Osteocyte (in vitro differentiated cells): ENCODE results near the gene DSG2. TPM values are rescaled to one million over a fixed set of nuclear protein-coding genes. Genes with fewer than 3 reads are reported as not detected.
"Not testable (repeated sequence)": the region's sequence is repeated elsewhere in the genome, so short reads cannot be mapped to it uniquely, and the experiment has no call there.

ENCODE experiments used
- DNase-seq: peaks from one replicate; pipeline ENCODE4 v3.0.0; 2021; ENCODE audit warnings: mixed read lengths; ENCODE audit not compliant: unreplicated experiment; ENCODE audit errors: extremely low spot score
- H3K27ac Mint-ChIP-seq: one replicate; pipeline ENCODE4 v1.8.0; 2021; ENCODE audit warnings: mild to moderate bottlenecking, mixed read lengths; ENCODE audit not compliant: unreplicated experiment
- H3K27me3 Mint-ChIP-seq: one replicate; pipeline ENCODE4 v1.8.0; 2021; ENCODE audit warnings: mixed read lengths; ENCODE audit not compliant: unreplicated experiment
- H3K36me3 Mint-ChIP-seq: one replicate; pipeline ENCODE4 v1.8.0; 2021; ENCODE audit warnings: mixed read lengths; ENCODE audit not compliant: unreplicated experiment
- H3K4me1 Mint-ChIP-seq: one replicate; pipeline ENCODE4 v1.8.0; 2021; ENCODE audit warnings: mixed read lengths; ENCODE audit not compliant: unreplicated experiment
- H3K4me3 Mint-ChIP-seq: one replicate; pipeline ENCODE4 v1.8.0; 2021; ENCODE audit warnings: mild to moderate bottlenecking, moderate library complexity, mixed read lengths; ENCODE audit not compliant: unreplicated experiment
- H3K9me3 Mint-ChIP-seq: one replicate; pipeline ENCODE4 v1.8.0; 2021; ENCODE audit warnings: mixed read lengths; ENCODE audit not compliant: unreplicated experiment
- total RNA-seq: library from RNA; stranded (reverse); gene quantifications from 2 replicates; pipeline ENCODE4 v1.2.1, GENCODE V29; 2021
- TF ChIP-seq, protein P1 (sequence below): fragments of 200-600 bp; sonication (generic); IDR thresholded peaks from 2 replicates; pipeline ENCODE4 v1.5.0; 2021; ENCODE audit warnings: antibody characterized with exemption, mild to moderate bottlenecking, moderate library complexity

Gene DSG2
- total RNA-seq, 1 donor from 2014 or later = 16.6 TPM

DNA sequence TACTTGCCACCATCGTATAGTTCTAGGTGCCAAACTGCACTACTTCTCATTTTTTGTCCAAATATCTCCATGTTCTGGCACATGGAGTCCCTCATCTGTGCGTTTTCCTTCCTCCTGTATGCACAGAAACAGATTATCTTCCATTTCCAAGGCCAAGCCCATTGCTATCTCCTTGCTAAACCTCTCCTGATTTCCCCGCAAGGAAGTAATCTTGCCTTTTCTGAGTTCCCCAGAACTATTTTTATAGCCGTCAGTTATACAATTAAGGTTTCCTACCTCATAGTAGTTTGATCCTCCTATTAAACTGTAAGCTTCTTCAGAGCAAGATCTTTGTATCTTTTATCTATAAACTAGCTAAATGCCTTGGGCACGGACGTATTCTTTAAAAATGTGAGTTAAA lies 7.2 kb downstream of the DSG2 start:
- TF ChIP-seq, protein P1, sequence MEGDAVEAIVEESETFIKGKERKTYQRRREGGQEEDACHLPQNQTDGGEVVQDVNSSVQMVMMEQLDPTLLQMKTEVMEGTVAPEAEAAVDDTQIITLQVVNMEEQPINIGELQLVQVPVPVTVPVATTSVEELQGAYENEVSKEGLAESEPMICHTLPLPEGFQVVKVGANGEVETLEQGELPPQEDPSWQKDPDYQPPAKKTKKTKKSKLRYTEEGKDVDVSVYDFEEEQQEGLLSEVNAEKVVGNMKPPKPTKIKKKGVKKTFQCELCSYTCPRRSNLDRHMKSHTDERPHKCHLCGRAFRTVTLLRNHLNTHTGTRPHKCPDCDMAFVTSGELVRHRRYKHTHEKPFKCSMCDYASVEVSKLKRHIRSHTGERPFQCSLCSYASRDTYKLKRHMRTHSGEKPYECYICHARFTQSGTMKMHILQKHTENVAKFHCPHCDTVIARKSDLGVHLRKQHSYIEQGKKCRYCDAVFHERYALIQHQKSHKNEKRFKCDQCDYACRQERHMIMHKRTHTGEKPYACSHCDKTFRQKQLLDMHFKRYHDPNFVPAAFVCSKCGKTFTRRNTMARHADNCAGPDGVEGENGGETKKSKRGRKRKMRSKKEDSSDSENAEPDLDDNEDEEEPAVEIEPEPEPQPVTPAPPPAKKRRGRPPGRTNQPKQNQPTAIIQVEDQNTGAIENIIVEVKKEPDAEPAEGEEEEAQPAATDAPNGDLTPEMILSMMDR = no peak
- no peak for DNase-seq
- H3K4me3 Mint-ChIP-seq = no peak overlapping the region
- peaks cover 2% of the 10 kb centered on the region for H3K27me3 Mint-ChIP-seq
- H3K36me3 Mint-ChIP-seq = peaks cover 2% of the 10 kb centered on the region
- no peaks in the 10 kb centered on the region for H3K9me3 Mint-ChIP-seq
- no peaks in the 10 kb centered on the region for H3K4me1 Mint-ChIP-seq
- H3K27ac Mint-ChIP-seq = no peak overlapping the region

DNA sequence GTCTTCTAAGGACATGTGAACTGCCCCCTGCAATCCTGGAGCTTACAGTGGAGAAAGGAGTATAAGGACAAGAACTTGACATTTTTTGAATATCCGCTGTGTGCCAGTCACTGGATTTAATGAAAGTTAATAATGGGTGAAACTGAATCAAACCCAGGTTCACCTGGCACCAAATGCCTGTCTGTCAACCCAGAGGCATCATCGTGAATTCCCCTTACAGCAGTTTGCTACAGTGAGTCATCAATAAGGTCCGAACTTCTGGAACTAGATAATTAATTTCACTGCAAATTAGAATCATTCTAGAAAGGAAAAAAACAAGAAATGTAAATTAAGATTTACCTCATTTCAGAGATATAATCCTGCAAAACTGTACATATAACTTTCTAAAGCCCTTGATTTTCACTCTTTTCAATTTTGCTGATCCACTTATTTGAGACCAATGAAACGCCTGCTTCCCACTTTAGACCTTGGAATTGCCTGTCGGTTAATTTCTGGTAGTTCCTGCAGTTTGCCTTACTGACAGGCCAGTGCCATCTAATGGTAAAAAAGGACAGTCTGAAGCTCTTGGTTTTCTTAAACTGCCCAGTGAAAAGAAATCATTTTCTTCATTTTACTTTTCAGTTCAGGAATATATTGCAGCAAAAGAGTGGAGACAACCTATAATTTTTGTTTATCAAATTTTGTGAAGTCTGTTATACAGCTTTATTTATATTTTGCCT lies 8.2 kb downstream of the DSG2 start:
- no peak overlapping the region for H3K4me3 Mint-ChIP-seq
- no peak overlapping the region for H3K27ac Mint-ChIP-seq
- DNase-seq = no peak
- H3K36me3 Mint-ChIP-seq = peaks cover 2% of the 10 kb centered on the region
- H3K27me3 Mint-ChIP-seq = no peaks in the 10 kb centered on the region
- no peaks in the 10 kb centered on the region for H3K4me1 Mint-ChIP-seq
- TF ChIP-seq, protein P1 = peak; percentile 74
- no peaks in the 10 kb centered on the region for H3K9me3 Mint-ChIP-seq

DNA sequence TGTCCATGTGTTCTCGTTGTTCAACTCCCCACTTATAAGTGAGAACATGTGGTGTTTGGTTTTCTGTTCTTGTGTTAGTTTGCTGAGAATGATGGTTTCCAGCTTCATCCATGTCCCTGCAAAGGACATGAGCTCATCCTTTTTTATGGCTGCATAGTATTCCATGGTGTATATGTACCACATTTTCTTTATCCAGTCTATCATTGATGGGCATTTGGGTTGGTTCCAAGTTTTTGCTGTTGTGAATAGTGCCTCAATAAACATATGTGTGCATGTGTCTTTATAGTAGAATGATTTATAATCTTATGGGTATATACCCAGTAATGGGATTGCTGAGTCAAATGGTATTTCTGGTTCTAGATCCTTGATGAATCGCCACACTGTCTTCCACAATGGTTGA lies 9.1 kb downstream of the DSG2 start:
- not testable (repeated sequence) for H3K9me3 Mint-ChIP-seq, H3K27ac Mint-ChIP-seq, H3K4me3 Mint-ChIP-seq, DNase-seq, H3K4me1 Mint-ChIP-seq, H3K36me3 Mint-ChIP-seq, H3K27me3 Mint-ChIP-seq

DNA sequence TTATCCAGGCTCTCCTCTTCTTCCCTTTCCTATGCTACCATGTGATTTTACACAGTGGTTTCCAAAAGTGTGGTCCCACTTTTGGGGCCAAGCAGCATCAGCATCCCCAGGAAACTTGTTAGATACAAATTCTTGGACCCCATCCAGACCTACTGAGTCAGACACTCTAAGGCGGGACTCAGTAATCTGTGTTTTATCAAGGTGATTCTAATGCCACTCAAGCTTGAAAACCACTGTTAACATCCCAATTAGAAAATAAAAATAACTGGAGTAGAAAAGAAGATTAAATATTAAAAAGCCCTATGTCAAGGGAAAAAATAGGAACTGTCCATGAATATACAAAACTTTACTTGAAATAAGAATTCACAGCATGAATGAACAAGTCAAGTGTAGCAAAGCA lies 10.8 kb downstream of the DSG2 start:
- DNase-seq = no peak
- Mint-ChIP-seq H3K27ac (no peak overlapping the region), H3K4me1 (peaks cover 17% of the 10 kb centered on the region), H3K36me3 (peaks cover 2% of the 10 kb centered on the region), H3K9me3 (no peaks in the 10 kb centered on the region), H3K27me3 (no peaks in the 10 kb centered on the region), H3K4me3 (no peak overlapping the region)
- TF ChIP-seq, protein P1 = no peak

DNA sequence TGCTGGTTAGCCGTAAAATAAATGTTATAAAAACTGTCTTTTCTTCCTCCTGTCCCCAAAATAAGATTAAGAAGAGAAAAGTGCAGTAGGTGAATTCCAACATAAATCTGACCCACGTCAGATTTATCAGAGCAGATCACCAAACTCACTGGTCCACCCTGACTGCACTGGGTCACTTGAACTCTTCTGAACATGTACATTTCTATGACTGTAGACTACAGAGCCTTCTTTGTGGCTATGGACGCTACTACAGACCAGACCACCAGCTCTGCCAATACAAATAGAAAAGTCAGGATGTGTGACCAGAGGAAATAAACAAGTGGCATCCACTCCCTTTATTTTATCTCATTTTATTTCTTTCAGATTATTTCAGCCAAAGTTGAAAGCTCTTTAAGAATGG lies 11.6 kb downstream of the DSG2 start:
- Mint-ChIP-seq H3K27ac (no peak overlapping the region), H3K4me3 (no peak overlapping the region), H3K36me3 (peaks cover 2% of the 10 kb centered on the region), H3K27me3 (no peaks in the 10 kb centered on the region), H3K9me3 (no peaks in the 10 kb centered on the region), H3K4me1 (peaks cover 22% of the 10 kb centered on the region)
- no peak for DNase-seq
- TF ChIP-seq, protein P1 = no peak
